AG04449 (cell line): ENCODE measurements around the gene MAN1A2.

ENCODE experiments used
- CTCF ChIA-PET: fragments of 350-600 bp; formaldehyde crosslinking; extraction: SDS; loops from one replicate; lab custom pipeline; 2021; ENCODE audit warnings: antibody characterized with exemption; lab: Yijun Ruan, JAX
- POLR2A ChIA-PET: fragments of 400-600, 350-600 bp; formaldehyde crosslinking; extraction: SDS; loops from one replicate; lab custom pipeline; 2020; ENCODE audit warnings: antibody characterized with exemption, inconsistent platforms; lab: Yijun Ruan, JAX
- DNase-seq: peaks from one replicate; pipeline ENCODE4 v3.0.0-alpha.2; 2010; ENCODE audit warnings: low read depth, low spot score
- H3K4me3 ChIP-seq: 2 replicates; pipeline ENCODE4 v1.5.1; 2011; ENCODE audit warnings: low read depth, mild to moderate bottlenecking, control low read depth, low read length
- TF ChIP-seq, protein P1 (sequence below): IDR thresholded peaks from one replicate; pipeline ENCODE4 v1.5.1; 2011; ENCODE audit warnings: mild to moderate bottlenecking, moderate library complexity, low read length, control low read depth, inconsistent platforms; ENCODE audit not compliant: insufficient read depth; ENCODE audit errors: missing control alignments

MAN1A2 gene

DNA sequence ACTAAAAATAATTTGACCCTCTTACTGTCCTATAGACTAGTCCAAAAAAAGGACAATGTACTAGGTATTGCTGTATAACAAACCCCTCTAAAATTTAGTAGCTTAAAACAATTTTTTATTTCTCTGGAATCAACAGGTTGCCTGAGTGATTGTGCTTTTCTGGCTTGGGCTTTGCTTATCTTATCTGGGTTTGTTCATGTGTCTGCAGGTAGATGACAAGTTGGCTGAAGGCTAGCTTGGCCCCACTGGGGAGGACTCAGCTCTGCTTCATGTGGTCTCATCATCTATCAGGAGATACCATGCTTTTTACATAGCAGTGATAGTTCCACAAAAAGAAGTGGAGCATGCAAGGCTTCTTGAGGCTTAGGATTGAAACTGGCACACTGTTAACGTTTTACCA lies 114.2 kb downstream of the MAN1A2 start:
- TF ChIP-seq, protein P1, sequence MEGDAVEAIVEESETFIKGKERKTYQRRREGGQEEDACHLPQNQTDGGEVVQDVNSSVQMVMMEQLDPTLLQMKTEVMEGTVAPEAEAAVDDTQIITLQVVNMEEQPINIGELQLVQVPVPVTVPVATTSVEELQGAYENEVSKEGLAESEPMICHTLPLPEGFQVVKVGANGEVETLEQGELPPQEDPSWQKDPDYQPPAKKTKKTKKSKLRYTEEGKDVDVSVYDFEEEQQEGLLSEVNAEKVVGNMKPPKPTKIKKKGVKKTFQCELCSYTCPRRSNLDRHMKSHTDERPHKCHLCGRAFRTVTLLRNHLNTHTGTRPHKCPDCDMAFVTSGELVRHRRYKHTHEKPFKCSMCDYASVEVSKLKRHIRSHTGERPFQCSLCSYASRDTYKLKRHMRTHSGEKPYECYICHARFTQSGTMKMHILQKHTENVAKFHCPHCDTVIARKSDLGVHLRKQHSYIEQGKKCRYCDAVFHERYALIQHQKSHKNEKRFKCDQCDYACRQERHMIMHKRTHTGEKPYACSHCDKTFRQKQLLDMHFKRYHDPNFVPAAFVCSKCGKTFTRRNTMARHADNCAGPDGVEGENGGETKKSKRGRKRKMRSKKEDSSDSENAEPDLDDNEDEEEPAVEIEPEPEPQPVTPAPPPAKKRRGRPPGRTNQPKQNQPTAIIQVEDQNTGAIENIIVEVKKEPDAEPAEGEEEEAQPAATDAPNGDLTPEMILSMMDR: no peak
- CTCF ChIA-PET: no interaction called here
- POLR2A ChIA-PET: no interaction called here
- no peak for DNase-seq
- no peak overlapping the region for H3K4me3 ChIP-seq

DNA sequence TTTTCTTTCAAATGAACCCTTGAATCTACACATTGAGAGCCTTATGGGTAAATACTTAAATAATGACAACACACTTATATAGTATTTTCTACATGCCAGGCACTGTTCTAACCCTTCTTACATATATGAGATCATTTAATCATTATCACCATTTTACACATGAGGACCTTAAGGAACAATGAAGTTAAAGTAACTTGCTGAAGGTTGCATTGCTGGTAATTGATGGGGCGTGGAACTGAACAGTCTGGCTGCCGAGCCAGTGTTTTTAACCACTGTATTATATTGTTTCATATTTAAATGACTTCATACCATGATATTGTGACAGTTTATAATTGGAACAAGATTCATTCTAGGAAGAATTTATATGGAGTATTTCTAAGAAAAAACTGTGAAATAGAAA lies 126.7 kb downstream of the MAN1A2 start:
- DNase-seq: no peak
- TF ChIP-seq, protein P1: no peak
- ChIA-PET CTCF (no interaction called here), POLR2A (no interaction called here)
- no peak overlapping the region for H3K4me3 ChIP-seq

DNA sequence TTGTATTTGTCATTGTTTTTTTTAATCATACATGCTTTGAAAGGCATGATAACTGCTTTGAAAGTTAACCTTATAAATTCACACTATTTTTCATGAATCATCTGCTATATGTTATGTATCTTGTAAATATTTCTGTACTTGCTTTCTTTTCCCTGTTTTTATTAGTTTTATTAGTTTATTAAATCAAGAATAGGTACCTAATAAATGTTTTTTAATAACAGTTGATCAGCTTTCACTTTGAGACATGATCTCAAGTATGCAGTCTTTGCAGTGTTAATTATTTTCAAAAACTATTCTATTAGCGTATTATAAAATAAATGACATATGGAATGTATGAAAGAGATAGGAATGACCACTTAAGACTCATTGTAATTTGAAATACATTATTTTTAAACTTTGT lies 127.8 kb downstream of the MAN1A2 start:
- no peak overlapping the region for H3K4me3 ChIP-seq
- DNase-seq: no peak
- CTCF ChIA-PET: no interaction called here
- POLR2A ChIA-PET: no interaction called here
- TF ChIP-seq, protein P1: no peak

DNA sequence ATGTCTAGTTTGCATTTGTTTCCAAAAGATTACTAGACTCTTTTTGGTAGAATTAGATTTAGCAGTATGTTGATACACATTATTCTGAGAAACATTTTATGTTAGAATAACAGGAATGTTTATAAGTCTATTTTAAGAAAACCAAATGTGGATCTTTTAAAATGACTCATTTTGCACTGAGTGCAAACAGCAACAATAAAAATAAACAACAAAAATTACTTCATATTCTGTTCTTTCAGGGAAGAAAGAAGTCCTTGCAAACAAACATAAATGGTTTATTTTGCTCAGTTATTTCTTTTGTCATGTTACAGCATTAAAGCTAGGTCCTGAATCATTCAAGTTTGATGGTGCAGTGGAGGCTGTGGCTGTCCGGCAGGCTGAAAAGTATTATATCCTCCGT lies 131.8 kb downstream of the MAN1A2 start:
- no peak for DNase-seq
- CTCF ChIA-PET: interaction anchor here (0.7 to 2.1 kb wide), 3 partner anchors 9 to 255 kb away, joined by 3 to 6 read pairs (median 5); no protein-coding TSS in a partner anchor
- TF ChIP-seq, protein P1: no peak
- no peak overlapping the region for H3K4me3 ChIP-seq
- POLR2A ChIA-PET: no interaction called here

DNA sequence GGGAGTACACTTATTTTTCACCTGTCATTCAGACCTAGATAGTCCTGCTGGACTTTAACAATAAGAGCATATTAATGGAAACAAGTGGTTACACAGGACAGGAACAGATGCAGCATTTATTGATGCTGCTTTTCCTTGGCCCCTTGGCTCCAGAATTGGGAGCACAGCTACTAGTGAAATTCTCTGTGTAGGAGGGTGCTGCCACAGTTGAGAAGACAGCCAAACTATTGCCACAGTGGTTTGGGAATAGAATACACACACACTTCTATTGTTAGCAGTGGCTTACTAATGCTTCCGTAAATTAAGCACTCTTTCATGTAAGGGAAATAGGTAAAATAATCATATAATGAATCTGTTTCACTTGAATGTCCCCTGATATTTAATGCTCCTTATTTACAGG lies 133.3 kb downstream of the MAN1A2 start:
- TF ChIP-seq, protein P1: no peak
- DNase-seq: no peak
- CTCF ChIA-PET: interaction anchor here (1.4 to 2.1 kb wide), 2 partner anchors 12 to 258 kb away, joined by 6 read pairs; no protein-coding TSS in a partner anchor
- no peak overlapping the region for H3K4me3 ChIP-seq
- POLR2A ChIA-PET: no interaction called here

DNA sequence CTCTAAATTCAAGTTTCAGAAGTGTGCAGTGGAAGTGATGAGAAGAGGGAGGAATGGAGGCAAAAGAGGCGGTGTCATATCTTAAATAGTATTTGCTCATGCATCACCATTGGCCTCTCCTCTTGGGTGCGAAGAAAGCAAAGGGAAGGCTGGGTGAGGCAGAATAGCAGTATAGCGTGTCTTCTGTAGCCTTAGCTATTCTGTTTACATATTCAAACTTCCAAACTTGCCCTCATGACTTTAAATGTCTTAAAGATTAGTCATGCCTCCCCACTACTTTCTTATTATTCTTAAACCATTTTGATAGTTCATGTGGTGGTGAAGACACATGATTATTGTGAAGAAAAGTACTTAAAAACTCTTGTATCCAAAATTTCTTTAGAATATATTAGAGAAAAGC lies 134.0 kb downstream of the MAN1A2 start:
- POLR2A ChIA-PET: no interaction called here
- TF ChIP-seq, protein P1: no peak
- CTCF ChIA-PET: interaction anchor here (0.9 to 1.1 kb wide), 3 partner anchors 10 to 394 kb away, joined by 3 to 6 read pairs (median 3); no protein-coding TSS in a partner anchor
- H3K4me3 ChIP-seq: no peak overlapping the region
- peak; percentile 41 for DNase-seq
